ENCODE measurements around the gene PTMS.

Gene PTMS

DNA sequence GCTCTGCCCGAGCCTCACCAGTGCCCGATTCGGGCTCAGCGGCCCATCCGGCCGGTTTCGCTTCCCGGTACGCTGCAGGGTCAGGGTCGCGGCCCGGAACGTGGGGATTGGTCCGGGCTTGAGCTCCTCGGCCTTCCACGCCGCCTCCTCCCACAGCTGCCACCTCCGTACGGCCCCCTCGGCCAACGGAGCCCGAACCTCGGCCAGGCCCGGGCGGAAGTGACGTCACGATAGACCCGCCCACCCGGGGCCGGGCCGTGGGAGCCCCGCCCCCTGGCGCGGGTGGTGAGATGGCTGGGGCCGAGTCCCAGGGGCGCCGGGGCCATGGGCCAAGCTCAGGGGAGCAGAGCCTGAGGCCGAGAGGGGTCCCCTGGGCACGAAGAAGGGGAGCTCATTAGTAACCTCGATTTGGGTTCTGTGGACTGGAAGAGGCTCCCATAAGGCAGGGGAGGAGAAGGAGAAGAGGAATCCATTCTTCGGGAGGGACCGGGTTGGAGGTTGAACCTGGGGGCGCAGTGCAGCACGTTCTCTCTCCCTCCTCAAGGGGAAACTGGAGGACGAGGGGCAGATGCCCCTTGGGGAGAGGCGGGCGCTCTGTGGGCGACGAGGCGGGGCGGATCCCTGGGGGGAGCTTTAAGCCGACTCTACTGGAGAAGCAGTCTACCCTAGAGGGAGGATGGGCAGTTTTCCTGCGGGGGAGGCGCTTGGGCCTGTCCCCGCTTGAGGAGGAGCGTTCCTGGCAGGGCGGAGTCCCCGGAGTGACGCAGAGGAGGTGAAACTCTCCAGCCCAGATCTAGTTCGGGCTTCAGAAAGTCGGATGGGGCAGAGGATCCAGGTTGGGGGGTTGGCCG is 13.0 kb upstream of the PTMS start, which contains the start of gene MLF2:
Gene MLF2, minus strand, starts transcription at position 221 of the 851 bp plus-strand sequence. CDS start 807 bp downstream, outside the sequence.
- peak; percentile 99 for DNase-seq

GRCh38 chr12:6753772-6754356 is 12.3 kb upstream of the PTMS start:
- DNase-seq, result peak in 1 of 2 donors; percentile 23

DNA sequence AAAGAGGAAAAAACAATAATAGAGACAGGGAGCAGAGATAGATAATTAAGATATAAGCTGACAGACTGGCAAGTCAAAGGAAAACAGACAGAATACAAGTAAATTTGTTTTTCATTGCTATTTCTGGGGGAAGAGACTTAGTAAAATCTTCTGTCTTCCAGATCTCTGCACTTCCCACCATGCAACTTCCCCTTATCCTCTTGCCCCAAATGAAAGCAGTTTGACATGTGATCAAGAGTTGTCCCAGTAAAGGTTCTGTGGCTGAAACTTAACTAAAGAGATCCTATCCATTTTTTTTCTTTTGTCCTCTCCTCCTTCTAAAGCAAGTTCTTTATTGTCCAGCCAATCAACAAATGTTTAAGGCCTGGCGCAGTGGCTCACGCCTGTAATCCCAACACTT is 11.8 kb upstream of the PTMS start:
- DNase-seq, result peak; percentile 51 to 55

- no peak for DNase-seq
Measured at GRCh38 chr12:6757028-6757690, 9.0 kb upstream of the PTMS start.

- DNase-seq, result no peak
Measured at GRCh38 chr12:6758506-6759095, 7.6 kb upstream of the PTMS start.

DNA sequence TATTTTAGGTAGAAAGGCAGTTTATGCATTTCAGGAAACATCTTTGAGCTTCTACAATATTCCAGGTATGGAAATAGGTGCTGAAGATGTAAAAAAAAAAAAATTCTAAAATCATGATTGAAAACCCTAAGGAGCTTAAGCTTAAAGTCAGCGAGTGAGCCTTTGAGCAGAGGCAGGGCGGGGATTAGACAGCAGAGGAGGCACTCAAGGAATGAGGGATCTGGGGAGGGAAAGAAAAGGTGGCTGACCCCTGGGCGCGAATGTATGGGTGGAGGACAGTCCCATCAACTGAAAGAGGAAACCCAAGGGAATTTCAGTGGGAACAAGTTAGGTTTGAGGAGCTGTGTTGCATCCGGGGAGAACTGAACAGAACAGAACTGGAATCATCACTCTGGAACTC is 6.4 kb upstream of the PTMS start:
- DNase-seq, result no peak

DNA sequence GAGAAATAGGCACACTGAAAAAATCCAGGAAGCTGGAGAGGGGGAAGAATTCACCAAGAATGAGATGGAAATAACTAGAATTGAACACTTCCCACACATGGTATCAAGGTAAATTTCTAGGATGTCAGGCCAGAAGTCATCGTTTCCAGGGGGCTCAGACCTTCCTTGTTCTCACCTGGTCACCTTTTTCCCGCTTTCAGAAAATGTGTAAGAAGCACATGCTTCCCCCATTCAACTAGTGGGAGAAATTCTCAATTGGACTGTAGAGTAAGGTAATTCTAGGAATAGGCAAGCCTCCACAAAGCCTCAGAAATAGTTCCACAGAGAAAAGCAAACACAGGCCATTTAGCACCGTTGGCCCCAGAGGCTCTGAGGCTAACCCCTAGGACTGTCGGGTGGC is 2.8 kb upstream of the PTMS start:
- no peak for DNase-seq

DNA sequence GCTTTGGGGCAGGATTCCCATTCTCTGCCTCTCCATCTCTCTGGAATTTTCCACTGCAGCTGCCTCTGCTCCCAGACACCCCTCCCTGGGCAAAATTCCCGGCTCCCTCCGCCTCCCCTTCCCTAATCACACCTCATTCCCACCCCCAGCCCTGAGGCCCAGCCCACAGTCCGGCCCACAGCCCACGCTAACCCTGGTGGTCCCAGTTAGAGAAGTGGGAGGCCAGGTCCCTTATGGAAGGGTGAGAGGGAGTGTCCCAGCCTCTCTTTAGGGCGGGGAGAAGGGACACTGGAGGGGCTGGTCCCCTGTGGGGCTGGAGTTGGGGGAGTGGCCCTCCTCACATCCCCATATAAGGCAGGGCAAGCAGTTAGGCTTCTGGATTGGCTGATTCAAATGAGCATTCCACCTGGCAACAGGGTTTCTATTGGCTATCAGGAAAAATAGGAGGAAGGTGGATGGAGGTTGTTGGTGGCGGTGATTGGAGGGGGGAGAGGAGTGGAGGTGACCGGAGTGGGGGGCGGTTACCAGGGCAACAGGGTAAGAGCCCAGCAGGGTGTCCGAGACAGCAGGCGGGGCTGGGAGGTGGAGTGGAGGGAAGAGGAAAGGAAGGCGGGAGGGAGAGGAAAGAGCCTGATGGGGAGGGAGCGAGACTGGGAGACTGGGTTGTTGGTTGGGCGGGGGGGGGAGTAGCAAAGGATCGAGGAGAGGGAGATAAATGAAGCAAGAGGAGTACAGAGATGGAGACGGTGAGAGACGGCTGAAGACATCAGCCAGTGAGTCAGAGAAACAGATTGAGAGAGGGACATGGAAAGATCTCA is 1.9 kb upstream of the PTMS start:
- DNase-seq, result peak; percentile 80 to 85

DNA sequence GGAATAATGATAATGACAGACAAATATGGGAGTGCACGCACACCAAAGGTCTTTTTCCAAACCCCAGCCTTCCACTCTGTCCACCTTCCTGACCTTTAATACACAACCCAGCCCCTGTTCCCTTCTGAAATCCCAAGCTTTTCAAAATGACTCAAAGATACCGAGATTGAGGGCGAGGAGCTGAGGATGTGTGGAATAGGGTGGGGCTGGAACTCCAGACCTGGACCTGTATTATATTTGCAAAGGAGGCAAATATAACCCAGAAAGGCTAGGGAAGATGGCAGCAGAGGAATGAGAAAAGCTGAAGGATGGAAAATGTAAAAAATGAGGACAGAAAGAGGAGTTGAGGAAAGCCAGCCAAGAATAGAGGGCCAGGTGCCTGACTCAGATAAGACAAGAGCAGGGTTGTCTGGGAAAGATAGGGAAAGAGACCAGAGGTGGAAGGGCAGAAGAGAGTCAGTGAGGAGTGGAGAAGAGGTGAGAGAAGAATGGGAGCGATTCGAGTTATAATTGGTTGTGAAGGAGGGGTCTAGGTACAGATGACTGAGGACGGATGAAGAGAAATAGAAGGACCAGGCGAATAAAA is 1.0 kb upstream of the PTMS start:
- DNase-seq, result no peak

- DNase-seq, result peak; percentile 44 to 67
Measured at GRCh38 chr12:6766651-6767349, 637 bp downstream of the PTMS start.

GRCh38 chr12:6767353-6768319 is 1.5 kb downstream of the PTMS start:
- DNase-seq, result no peak

GRCh38 chr12:6768437-6768914 is 2.3 kb downstream of the PTMS start:
- DNase-seq, result no peak

DNA sequence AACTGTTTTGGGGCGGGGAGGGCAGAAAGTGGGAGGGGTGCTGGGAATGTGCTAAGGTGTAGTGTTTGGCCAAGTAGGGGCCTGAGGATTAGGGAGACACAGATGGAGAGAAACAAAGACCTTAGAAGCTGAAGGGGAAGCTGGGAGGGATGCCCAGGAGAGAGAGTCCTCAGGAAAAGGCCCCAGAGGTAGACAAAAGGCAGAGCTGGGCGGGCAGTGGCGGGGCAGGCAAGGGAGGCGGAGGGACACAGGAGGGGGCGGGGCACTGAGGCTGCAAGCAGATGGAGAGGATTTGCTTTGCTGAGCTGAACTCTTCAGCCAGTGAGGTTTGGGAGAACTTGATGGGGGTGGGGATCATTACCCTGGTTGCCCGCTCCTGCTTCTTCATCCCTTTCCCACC is 2.8 kb downstream of the PTMS start:
- no peak for DNase-seq

DNA sequence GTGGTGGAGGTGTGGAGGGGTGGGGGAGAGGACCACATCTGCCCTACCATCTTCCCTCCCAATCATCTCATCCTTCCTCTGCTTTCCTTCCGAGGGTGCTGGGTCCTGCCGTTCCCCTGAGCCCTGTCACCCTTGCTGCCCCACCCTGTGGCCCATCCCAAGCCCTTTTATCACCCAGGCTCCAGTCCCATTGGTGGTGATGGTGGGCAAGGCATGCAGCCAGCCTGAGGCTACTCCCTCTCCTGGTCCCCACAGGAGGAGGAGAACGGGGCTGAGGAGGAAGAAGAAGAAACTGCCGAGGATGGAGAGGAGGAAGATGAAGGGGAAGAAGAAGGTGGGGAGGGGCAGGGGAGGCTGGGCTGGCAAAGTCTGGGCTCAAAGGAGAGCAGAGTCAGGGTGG is 3.5 kb downstream of the PTMS start:
- no peak for DNase-seq

DNA sequence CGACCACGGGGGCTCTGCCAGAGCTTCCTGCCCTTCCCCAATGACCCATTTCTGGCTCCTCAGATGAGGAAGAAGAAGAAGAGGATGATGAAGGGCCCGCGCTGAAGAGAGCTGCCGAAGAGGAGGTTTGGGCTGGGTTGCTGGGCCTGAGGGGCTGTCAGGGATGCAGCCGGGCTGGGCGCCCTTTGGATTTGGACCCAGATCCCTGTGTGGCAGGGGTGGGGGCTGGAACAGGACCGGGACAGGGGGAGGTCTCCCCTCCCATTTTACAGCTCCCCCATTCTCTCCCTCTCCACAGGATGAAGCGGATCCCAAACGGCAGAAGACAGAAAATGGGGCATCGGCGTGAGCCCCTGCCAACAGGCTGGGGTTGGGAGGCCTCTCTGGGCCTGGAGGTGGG is 3.9 kb downstream of the PTMS start:
- no peak for DNase-seq

GRCh38 chr12:6770600-6770999 is 4.4 kb downstream of the PTMS start:
- no peak for DNase-seq

DNA sequence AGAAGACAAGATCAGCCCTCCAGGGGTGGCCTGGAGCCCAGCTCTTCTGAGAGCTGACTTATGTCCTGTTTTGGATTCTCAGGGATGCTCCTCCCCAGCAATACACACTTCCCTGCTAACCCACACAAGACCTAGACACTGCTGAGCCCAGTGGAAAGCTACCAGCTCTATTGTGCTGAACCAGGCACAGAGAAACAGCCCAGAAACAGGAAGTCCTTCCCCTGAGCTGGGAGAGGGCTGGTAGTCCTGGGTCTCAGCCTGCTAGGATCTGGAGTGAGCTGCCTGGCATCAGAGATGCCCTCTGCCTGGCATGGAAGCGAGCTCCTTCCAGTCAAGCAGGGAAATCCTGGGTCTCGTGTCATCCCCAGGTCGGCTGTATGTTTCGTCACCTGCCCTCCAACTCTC is 4.9 kb downstream of the PTMS start:
- DNase-seq, result peak; percentile 63 to 81

GRCh38 chr12:6771509-6772330 is 5.6 kb downstream of the PTMS start:
- DNase-seq, result no peak

DNA sequence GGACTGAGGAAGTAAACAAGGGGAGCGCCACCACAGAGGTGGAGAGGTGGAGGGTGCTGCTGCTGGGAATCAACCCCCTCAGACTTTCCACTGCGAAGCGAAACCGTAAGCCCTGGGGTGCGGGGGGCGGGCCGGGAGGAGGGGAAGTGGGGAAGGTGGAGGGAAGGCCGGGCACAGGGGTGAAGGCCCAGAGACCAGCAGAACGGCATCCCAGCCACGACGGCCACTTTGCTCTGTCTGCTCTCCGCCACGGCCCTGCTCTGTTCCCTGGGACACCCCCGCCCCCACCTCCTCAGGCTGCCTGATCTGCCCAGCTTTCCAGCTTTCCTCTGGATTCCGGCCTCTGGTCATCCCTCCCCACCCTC is 6.2 kb downstream of the PTMS start, which contains the start of gene LAG3:
Gene LAG3, plus strand, starts transcription at position 190 of the 365 bp plus-strand sequence. CDS start 333 bp downstream, outside the sequence.
- no peak for DNase-seq
